SK-N-MC (cell line): ENCODE measurements around the gene MMP15.

ENCODE experiments used
- EZH2 ChIP-seq: fragments of 200-600 bp; sonication (generic); IDR thresholded peaks from one replicate; pipeline ENCODE4 v1.6.1; 2017; ENCODE audit warnings: antibody characterized with exemption
- POLR2AphosphoS5 ChIP-seq: IDR thresholded peaks from 2 replicates; pipeline ENCODE4 v1.6.1; 2012; ENCODE audit warnings: mild to moderate bottlenecking, low read depth, low read length, borderline replicate concordance

GRCh38 chr16:58094026-58094425, 68.5 kb downstream of the MMP15 start:
- TF ChIP-seq EZH2, result no peak
- no peak for TF ChIP-seq POLR2AphosphoS5
